GM12878 (cell line): ENCODE results near the gene PRR16. TPM values are rescaled to one million over a fixed set of nuclear protein-coding genes. Genes with fewer than 3 reads are reported as not detected.

ENCODE experiments used
- ATAC-seq: fragments of 200-7000 bp; cut with Tn5 transposase; 3 replicates; pipeline ENCODE4 v1.9.1; 2020; ENCODE audit warnings: mild to moderate bottlenecking, moderate library complexity
- BruUV-seq: library from RNA; stranded (reverse); fragments of 400-500 nt; replicated peaks from 2 replicates; lab custom pipeline; 2021; lab: Mats Ljungman, UMichigan
- CTCF ChIA-PET: fragments of 300-600 bp; sonication (Branson Sonifier 250); formaldehyde crosslinking; extraction: SDS; loops from one replicate; lab custom pipeline; 2021; ENCODE audit warnings: inconsistent platforms; lab: Yijun Ruan, JAX
- POLR2A ChIA-PET: fragments of 350-600 bp; formaldehyde crosslinking; extraction: SDS; loops from one replicate; lab custom pipeline; 2021; ENCODE audit warnings: inconsistent platforms; lab: Charles Lee
- RAD21 ChIA-PET: fragments of 300-600 bp; sonication (Branson Sonifier 250); formaldehyde crosslinking; loops from one replicate; lab custom pipeline; 2023; ENCODE audit warnings: antibody characterized with exemption; ENCODE audit not compliant: unreplicated experiment; lab: Charles Lee
- SMC1A ChIA-PET: fragments of 300-600 bp; sonication (Branson Sonifier 250); formaldehyde crosslinking; loops from one replicate; lab custom pipeline; 2023; ENCODE audit not compliant: unreplicated experiment, uncharacterized antibody; lab: Charles Lee
- DNase-seq: peaks from one replicate; pipeline ENCODE4 v3.0.0-alpha.2; 2011; ENCODE audit warnings: low read depth, low spot score
- FAIRE-seq: peaks from 3 replicates; lab custom pipeline; 2011; peaks lifted over from hg19 to GRCh38; lab: Jason Lieb, UNC
- H2AFZ ChIP-seq: 2 replicates; pipeline ENCODE4 v1.6.0; 2011; ENCODE audit warnings: low read depth, low read length, control low read depth; ENCODE audit not compliant: control insufficient read depth
- H3K27ac ChIP-seq: 2 replicates; pipeline ENCODE4 v1.5.1; 2011; ENCODE audit warnings: control low read depth; ENCODE audit not compliant: control insufficient read depth, insufficient read depth
- H3K27me3 ChIP-seq, 2 experiments: replicated peaks in 1 of 2; 2 replicates each; pipeline versions ENCODE4 v1.6.0 to v1.6.1; 2011; ENCODE audit warnings: low read length in 1 of 2; ENCODE audit not compliant: control insufficient read depth in 2 of 2, insufficient read depth in 2 of 2
- H3K36me3 ChIP-seq, 2 experiments: 2 replicates each; pipeline ENCODE4 v1.5.1; 2011; ENCODE audit warnings: low read length in 1 of 2; ENCODE audit not compliant: control insufficient read depth in 2 of 2, insufficient read depth in 2 of 2
- H3K4me1 ChIP-seq: 2 replicates; pipeline ENCODE4 v1.6.1; 2011; ENCODE audit warnings: mild to moderate bottlenecking, low read length, moderate library complexity, mixed read lengths; ENCODE audit not compliant: control insufficient read depth, insufficient read depth
- H3K4me2 ChIP-seq: 2 replicates; pipeline ENCODE4 v1.6.0; 2011; ENCODE audit warnings: control low read depth; ENCODE audit not compliant: control insufficient read depth, insufficient read depth
- H3K4me3 ChIP-seq: fragments of 200-600 bp; sonication (generic); 2 replicates; pipeline ENCODE4 v1.5.1; 2016
- H3K79me2 ChIP-seq: 2 replicates; pipeline ENCODE4 v1.6.0; 2011; ENCODE audit warnings: low read length; ENCODE audit not compliant: control insufficient read depth, insufficient read depth
- H3K9ac ChIP-seq: 2 replicates; pipeline ENCODE4 v1.8.0; 2011; ENCODE audit warnings: low read length, control low read depth, mixed read lengths; ENCODE audit not compliant: control insufficient read depth, insufficient read depth
- H3K9me3 ChIP-seq: replicated peaks from 3 replicates; pipeline ENCODE4 v1.5.1; 2011; ENCODE audit warnings: mild to moderate bottlenecking, low read length; ENCODE audit not compliant: control insufficient read depth, insufficient read depth
- H4K20me1 ChIP-seq: 2 replicates; pipeline ENCODE4 v1.6.0; 2011; ENCODE audit not compliant: control insufficient read depth, insufficient read depth
- BMI1 ChIP-seq: fragments of 450-650 bp; IDR thresholded peaks from 2 replicates; pipeline ENCODE4 v1.6.1; 2016; ENCODE audit warnings: mild to moderate bottlenecking, moderate library complexity, borderline replicate concordance
- MLLT1 ChIP-seq: fragments of 450-650 bp; IDR thresholded peaks from 2 replicates; pipeline ENCODE4 v1.6.1; 2016; ENCODE audit warnings: mild to moderate bottlenecking
- MTA2 ChIP-seq: fragments of 450-650 bp; IDR thresholded peaks from 2 replicates; pipeline ENCODE4 v1.6.1; 2016; ENCODE audit warnings: low read depth, mild to moderate bottlenecking, moderate library complexity
- SMARCA5 ChIP-seq: fragments of 450-650 bp; IDR thresholded peaks from 2 replicates; pipeline ENCODE4 v1.6.1; 2017; ENCODE audit warnings: mild to moderate bottlenecking
- SPI1 ChIP-seq: IDR thresholded peaks from 2 replicates; pipeline ENCODE4 v1.6.1; 2011; ENCODE audit warnings: low read depth, mild to moderate bottlenecking, low read length, moderate library complexity, borderline replicate concordance; ENCODE audit not compliant: insufficient read depth
- STAT1 ChIP-seq: fragments of 450-650 bp; conservative IDR thresholded peaks from 2 replicates; pipeline ENCODE4 v1.6.1; 2014; ENCODE audit warnings: antibody characterized with exemption, mild to moderate bottlenecking
- USF1 ChIP-seq: IDR thresholded peaks from 2 replicates; pipeline ENCODE4 v1.6.1; 2011; ENCODE audit warnings: borderline replicate concordance, low read depth, mild to moderate bottlenecking, moderate library complexity, mixed read lengths, low read length; ENCODE audit not compliant: insufficient read depth; ENCODE audit errors: extremely low read length
- YBX1 ChIP-seq: fragments of 450-650 bp; IDR thresholded peaks from 2 replicates; pipeline ENCODE4 v1.6.1; 2016; ENCODE audit warnings: antibody characterized with exemption
- WGBS: methylation state at CpG from one replicate; pipeline ENCODE4 v1.1.6; 2016; ENCODE audit warnings: low lambda C conversion rate; ENCODE audit not compliant: insufficient replicate concordance, insufficient coverage; ENCODE audit errors: missing lambda C conversion rate; 5-methylcytosine and 5-hydroxymethylcytosine counted together
- in situ Hi-C: fragments of 300-500 bp; cut with MboI; formaldehyde crosslinking; loops from 9 replicates; pipeline ENCODE4 v1.14.3; 2018; ENCODE audit warnings: mixed read lengths
- intact Hi-C: fragments of 100-400 bp; cut with micrococcal nuclease; formaldehyde crosslinking; loops from one replicate; pipeline ENCODE4 v1.14.2; 2022; ENCODE audit not compliant: unreplicated experiment
- polyA plus RNA-seq, 11 experiments: library from polyadenylated mRNA; depleted of rRNA in 4 of 11; unstranded in 6 of 11; stranded (reverse) in 5 of 11; fragments of >200 nt; fragmentation: Nextera tagmentation in 4 of 11; fragmentation: Illumina TruSeq in 1 of 11; extraction: Ambion mirVana in 4 of 11; extraction: Trizol in 1 of 11; gene quantifications; 1 replicate in 1 of 11; 2 replicates in 10 of 11; pipeline versions ENCODE4 v1.2.1 to v1.2.3, GENCODE V29; 2011 to 2016; ENCODE audit warnings: inconsistent platforms in 2 of 11, missing spikeins in 2 of 11, low read depth in 1 of 11
- total RNA-seq, 4 experiments: library from RNA; depleted of rRNA in 3 of 4; stranded (reverse); fragments of >200 nt in 3 of 4; fragmentation: Illumina TruSeq in 1 of 4; extraction: Trizol in 1 of 4; gene quantifications; 2 replicates each; pipeline versions ENCODE4 v1.2.1 to v1.2.3, GENCODE V29; 2013 to 2021
- TF ChIP-seq, protein P1 (sequence below): fragments of 450-650 bp; IDR thresholded peaks from 2 replicates; pipeline ENCODE4 v1.6.1; 2017; ENCODE audit warnings: mild to moderate bottlenecking, low read depth, inconsistent platforms; ENCODE audit not compliant: poor library complexity, severe bottlenecking

The PRR16 gene
- total and polyA plus RNA-seq, 10 of the 15 experiments (the other 5 are each of a cell fraction or from before 2014, with no cell fraction given): not detected

GRCh38 chr5:120550358-120550757 is 86.3 kb downstream of the PRR16 start:
- Histone ChIP-seq H3K27me3 (no peaks in the 10 kb centered on the region), H2AFZ (no peak overlapping the region), H3K9me3 (no peaks in the 10 kb centered on the region), H3K79me2 (no peaks in the 10 kb centered on the region), H4K20me1 (no peaks in the 10 kb centered on the region), H3K4me3 (no peak overlapping the region), H3K4me1 (no peaks in the 10 kb centered on the region), H3K27ac (no peak overlapping the region), H3K4me2 (no peak overlapping the region), H3K36me3 (no peaks in the 10 kb centered on the region), H3K9ac (no peak overlapping the region)
- BruUV-seq: no TSS peak
- intact Hi-C loops: no loop called here
- SMC1A ChIA-PET: no interaction called here
- DNase-seq (no peak), ATAC-seq (no peak), FAIRE-seq (no peak)
- TF ChIP-seq YBX1 (no peak), BMI1 (no peak), STAT1 (no peak), MLLT1 (no peak), MTA2 (no peak), SMARCA5 (no peak), SPI1 (no peak), USF1 (no peak)
- TF ChIP-seq, protein P1, sequence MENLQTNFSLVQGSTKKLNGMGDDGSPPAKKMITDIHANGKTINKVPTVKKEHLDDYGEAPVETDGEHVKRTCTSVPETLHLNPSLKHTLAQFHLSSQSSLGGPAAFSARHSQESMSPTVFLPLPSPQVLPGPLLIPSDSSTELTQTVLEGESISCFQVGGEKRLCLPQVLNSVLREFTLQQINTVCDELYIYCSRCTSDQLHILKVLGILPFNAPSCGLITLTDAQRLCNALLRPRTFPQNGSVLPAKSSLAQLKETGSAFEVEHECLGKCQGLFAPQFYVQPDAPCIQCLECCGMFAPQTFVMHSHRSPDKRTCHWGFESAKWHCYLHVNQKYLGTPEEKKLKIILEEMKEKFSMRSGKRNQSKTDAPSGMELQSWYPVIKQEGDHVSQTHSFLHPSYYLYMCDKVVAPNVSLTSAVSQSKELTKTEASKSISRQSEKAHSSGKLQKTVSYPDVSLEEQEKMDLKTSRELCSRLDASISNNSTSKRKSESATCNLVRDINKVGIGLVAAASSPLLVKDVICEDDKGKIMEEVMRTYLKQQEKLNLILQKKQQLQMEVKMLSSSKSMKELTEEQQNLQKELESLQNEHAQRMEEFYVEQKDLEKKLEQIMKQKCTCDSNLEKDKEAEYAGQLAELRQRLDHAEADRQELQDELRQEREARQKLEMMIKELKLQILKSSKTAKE: no peak
- RAD21 ChIA-PET: no interaction called here
- CTCF ChIA-PET: no interaction called here
- 41% methylated on average over 2 of the region's 2 CpGs for WGBS
- POLR2A ChIA-PET: no interaction called here
- in situ Hi-C loops: no loop called here
